ENCODE data around the gene ZMIZ1. TPM values are rescaled to one million over a fixed set of nuclear protein-coding genes. Genes with fewer than 3 reads are reported as not detected.

The ZMIZ1 gene
- total and polyA plus RNA-seq, 4 donors, result 18.3 to 80.2 (median 42.6) TPM

DNA sequence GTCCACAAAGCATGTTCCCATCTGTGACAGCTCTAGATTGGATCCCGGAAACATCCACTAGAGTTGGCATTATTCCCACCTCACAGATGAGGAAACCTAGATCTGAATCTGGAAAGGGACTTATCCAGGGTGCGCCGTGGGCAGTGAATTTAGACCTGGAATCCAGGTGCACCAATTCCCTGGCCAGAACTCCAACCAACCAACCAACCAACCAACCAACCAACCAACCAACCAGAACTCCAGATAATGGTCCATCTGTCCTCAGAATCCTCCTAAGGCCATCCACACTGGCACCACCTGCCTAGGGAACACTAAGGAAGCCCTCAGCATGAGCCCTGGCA lies 42.0 kb upstream of the ZMIZ1 start:
- Histone ChIP-seq H3K27me3 (ENCODE audit: control insufficient read depth in 3 of 3, insufficient read depth in 3 of 3, low read length in 2 of 3) (no peaks in the 10 kb centered on the region), H3K9me3 (ENCODE audit: control insufficient read depth in 4 of 4, insufficient read depth in 3 of 4, low read length in 3 of 4) (no peaks in the 10 kb centered on the region), H3K4me3 (no peak overlapping the region), H3K36me3 (ENCODE audit: control insufficient read depth in 4 of 4, insufficient read depth in 4 of 4, low read length in 4 of 4) (no peaks in the 10 kb centered on the region), H3K4me1 (ENCODE audit: control insufficient read depth in 5 of 5, insufficient read depth in 5 of 5, low read length in 5 of 5) (peaks cover 0 to 12% (median 7%) of the 10 kb centered on the region in 5 donors), H3K9ac (ENCODE audit: insufficient read depth in 1 of 2, low read length in 2 of 2) (no peak overlapping the region), H3K27ac (ENCODE audit: low read depth in 1 of 2, low read length in 1 of 2) (no peak overlapping the region)
- TF ChIP-seq, protein P1, sequence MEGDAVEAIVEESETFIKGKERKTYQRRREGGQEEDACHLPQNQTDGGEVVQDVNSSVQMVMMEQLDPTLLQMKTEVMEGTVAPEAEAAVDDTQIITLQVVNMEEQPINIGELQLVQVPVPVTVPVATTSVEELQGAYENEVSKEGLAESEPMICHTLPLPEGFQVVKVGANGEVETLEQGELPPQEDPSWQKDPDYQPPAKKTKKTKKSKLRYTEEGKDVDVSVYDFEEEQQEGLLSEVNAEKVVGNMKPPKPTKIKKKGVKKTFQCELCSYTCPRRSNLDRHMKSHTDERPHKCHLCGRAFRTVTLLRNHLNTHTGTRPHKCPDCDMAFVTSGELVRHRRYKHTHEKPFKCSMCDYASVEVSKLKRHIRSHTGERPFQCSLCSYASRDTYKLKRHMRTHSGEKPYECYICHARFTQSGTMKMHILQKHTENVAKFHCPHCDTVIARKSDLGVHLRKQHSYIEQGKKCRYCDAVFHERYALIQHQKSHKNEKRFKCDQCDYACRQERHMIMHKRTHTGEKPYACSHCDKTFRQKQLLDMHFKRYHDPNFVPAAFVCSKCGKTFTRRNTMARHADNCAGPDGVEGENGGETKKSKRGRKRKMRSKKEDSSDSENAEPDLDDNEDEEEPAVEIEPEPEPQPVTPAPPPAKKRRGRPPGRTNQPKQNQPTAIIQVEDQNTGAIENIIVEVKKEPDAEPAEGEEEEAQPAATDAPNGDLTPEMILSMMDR (IDR thresholded peaks at IDR 0.05; ENCODE audit: control extremely low read depth, extremely low read depth), result no peak
- ATAC-seq (ENCODE audit: insufficient read depth, low FRiP score) (no peak), DNase-seq (no peak)
- 97 to 100% methylated on average over 3 of the region's 3 CpGs for WGBS, 2 donors

- DNase-seq, result peak in 2 of 3 donors; percentile 41 to 55
- Histone ChIP-seq H3K9me3 (ENCODE audit: control insufficient read depth in 4 of 4, insufficient read depth in 3 of 4, low read length in 3 of 4) (no peaks in the 10 kb centered on the region), H3K4me3 (no peak overlapping the region), H3K9ac (ENCODE audit: insufficient read depth in 1 of 2, low read length in 2 of 2) (no peak overlapping the region), H3K4me1 (ENCODE audit: control insufficient read depth in 5 of 5, insufficient read depth in 5 of 5, low read length in 5 of 5) (peaks cover 0 to 12% (median 7%) of the 10 kb centered on the region in 5 donors), H3K27me3 (ENCODE audit: control insufficient read depth in 3 of 3, insufficient read depth in 3 of 3, low read length in 2 of 3) (no peaks in the 10 kb centered on the region), H3K36me3 (ENCODE audit: control insufficient read depth in 4 of 4, insufficient read depth in 4 of 4, low read length in 4 of 4) (no peaks in the 10 kb centered on the region), H3K27ac (ENCODE audit: low read depth in 1 of 2, low read length in 1 of 2) (no peak overlapping the region)
- TF ChIP-seq, protein P1 (IDR thresholded peaks at IDR 0.05; ENCODE audit: control extremely low read depth, extremely low read depth), result no peak
- 59 to 66% methylated on average over 18 of the region's 18 CpGs for WGBS, 2 donors
- no peak for ATAC-seq (ENCODE audit: insufficient read depth, low FRiP score)
These were observed 41.4 kb upstream of the ZMIZ1 start for GRCh38 chr10:79027147-79028055.

- no peak overlapping the region for H3K27ac ChIP-seq (ENCODE audit: low read depth in 1 of 2, low read length in 1 of 2)
- WGBS, 2 donors, result 64 to 67% methylated on average over 4 of the region's 4 CpGs
These were observed 40.7 kb upstream of the ZMIZ1 start for GRCh38 chr10:79028056-79028430.

More at GRCh38 chr10:79028056-79028430, 40.7 kb upstream of the ZMIZ1 start:
- Histone ChIP-seq H3K4me1 (ENCODE audit: control insufficient read depth in 5 of 5, insufficient read depth in 5 of 5, low read length in 5 of 5) (peaks cover 0 to 12% (median 7%) of the 10 kb centered on the region in 5 donors), H3K36me3 (ENCODE audit: control insufficient read depth in 4 of 4, insufficient read depth in 4 of 4, low read length in 4 of 4) (no peaks in the 10 kb centered on the region), H3K27me3 (ENCODE audit: control insufficient read depth in 3 of 3, insufficient read depth in 3 of 3, low read length in 2 of 3) (no peaks in the 10 kb centered on the region), H3K9ac (ENCODE audit: insufficient read depth in 1 of 2, low read length in 2 of 2) (no peak overlapping the region), H3K4me3 (no peak overlapping the region), H3K9me3 (ENCODE audit: control insufficient read depth in 4 of 4, insufficient read depth in 3 of 4, low read length in 3 of 4) (no peaks in the 10 kb centered on the region)
- TF ChIP-seq, protein P1 (IDR thresholded peaks at IDR 0.05; ENCODE audit: control extremely low read depth, extremely low read depth), result no peak
- no peak for ATAC-seq (ENCODE audit: insufficient read depth, low FRiP score)
- no peak for DNase-seq

Measured in lung (tissue), 12 donors.